Uterus (tissue), 4 donors: Measurements from ENCODE around the gene ADAMTS2. TPM values are rescaled to one million over a fixed set of nuclear protein-coding genes. Genes with fewer than 3 reads are reported as not detected.

Experiments used
- DNase-seq, 2 donors: peaks; one replicate each; pipeline ENCODE4 v3.0.0-alpha.2; 2019 to 2020
- H3K27ac ChIP-seq, 2 donors: fragments of 200-600 bp; sonication (generic); 1 replicate in 1 of 2; 2 replicates in 1 of 2; pipeline ENCODE4 v1.5.1; 2016 to 2018
- H3K27me3 ChIP-seq, 2 donors: fragments of 200-600 bp; sonication (generic); one replicate each; pipeline ENCODE4 v1.5.1; 2018 to 2019; ENCODE audit warnings: control low read depth in 1 of 2
- H3K36me3 ChIP-seq, 2 donors: fragments of 200-600 bp; sonication (generic); one replicate each; pipeline ENCODE4 v1.5.1; 2019; ENCODE audit warnings: control low read depth in 1 of 2
- H3K4me1 ChIP-seq, 2 donors: fragments of 200-600 bp; sonication (generic); one replicate each; pipeline ENCODE4 v1.5.1; 2018 to 2019; ENCODE audit warnings: control low read depth in 1 of 2
- H3K4me3 ChIP-seq, 2 donors: fragments of 200-600 bp; sonication (generic); 1 replicate in 1 of 2; 2 replicates in 1 of 2; pipeline ENCODE4 v1.5.1; 2018 to 2019; ENCODE audit warnings: mild to moderate bottlenecking in 1 of 2
- H3K9me3 ChIP-seq, 2 donors: fragments of 200-600 bp; sonication (generic); one replicate each; pipeline ENCODE4 v1.5.1; 2019; ENCODE audit warnings: control low read depth in 1 of 2
- CTCF ChIP-seq, 4 experiments: fragments of 200-600 bp in 2 of 4; fragments of 450-650 bp in 2 of 4; sonication (generic) in 2 of 4; IDR thresholded peaks; one replicate each; pipeline ENCODE4 v1.5.1; 2016 to 2019; ENCODE audit warnings: antibody characterized with exemption in 4 of 4, mild to moderate bottlenecking in 2 of 4, moderate library complexity in 1 of 4
- POLR2A ChIP-seq, 2 donors: fragments of 450-650 bp; IDR thresholded peaks; one replicate each; pipeline ENCODE4 v1.6.1; 2016; ENCODE audit warnings: antibody characterized with exemption in 2 of 2, mild to moderate bottlenecking in 1 of 2, moderate library complexity in 1 of 2
- intact Hi-C: fragments of 100-400 bp; cut with DNase I; formaldehyde crosslinking; loops from one replicate; pipeline ENCODE4 v1.15.1; 2023; ENCODE audit warnings: low total_unique reads
- total RNA-seq, 4 donors: library from RNA; depleted of rRNA in 3 of 4; stranded (reverse); fragments of >200 nt in 3 of 4; gene quantifications; one replicate each; pipeline versions ENCODE4 v1.1.0 to v1.2.4, GENCODE V29; 2014 to 2023
- donor health status: DM: yes; HTN: yes; CAD: no.

ADAMTS2 gene
- total RNA-seq, 4 donors from 2014 or later: 4.1 to 97.1 (median 40.3) TPM

DNA sequence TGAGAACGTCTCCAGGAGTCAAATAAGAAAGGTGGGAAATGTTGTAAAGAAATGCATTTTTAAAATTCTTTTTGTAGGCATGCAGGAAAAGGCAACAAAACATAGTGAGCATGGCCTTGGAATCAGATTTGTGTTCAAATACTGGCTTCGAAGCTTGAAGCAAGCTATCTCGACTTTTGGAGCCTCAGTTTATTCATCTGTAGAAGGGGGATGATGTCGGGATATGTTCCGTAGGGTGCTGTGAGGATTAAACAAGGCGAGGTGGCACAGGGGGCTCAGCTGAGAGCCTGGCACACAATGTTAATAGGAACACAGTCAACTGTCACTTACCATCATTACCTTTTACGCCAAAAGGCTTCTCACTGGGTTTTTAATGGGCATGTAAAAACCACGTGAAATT lies 4.8 kb downstream of the ADAMTS2 start:
- DNase-seq: no peak
- Histone ChIP-seq H3K27me3 (no peaks in the 10 kb centered on the region), H3K27ac (no peak overlapping the region), H3K9me3 (no peaks in the 10 kb centered on the region), H3K4me3 (no peak overlapping the region), H3K4me1 (peaks cover 0 to 5% of the 10 kb centered on the region in 2 donors), H3K36me3 (no peaks in the 10 kb centered on the region)
- TF ChIP-seq CTCF (IDR thresholded peaks at IDR 0.05) (no peak), POLR2A (IDR thresholded peaks at IDR 0.05) (no peak)
- intact Hi-C loops: loop anchor here (5.0 to 10.0 kb wide), 2 partner anchors 154 to 173 kb away; no protein-coding TSS in a partner anchor

- intact Hi-C loops: loop anchor here (5.0 to 10.0 kb wide), 2 partner anchors 155 to 173 kb away; no protein-coding TSS in a partner anchor
- no peak for DNase-seq
These were observed 5.3 kb downstream of the ADAMTS2 start for GRCh38 chr5:179339996-179340395.

DNA sequence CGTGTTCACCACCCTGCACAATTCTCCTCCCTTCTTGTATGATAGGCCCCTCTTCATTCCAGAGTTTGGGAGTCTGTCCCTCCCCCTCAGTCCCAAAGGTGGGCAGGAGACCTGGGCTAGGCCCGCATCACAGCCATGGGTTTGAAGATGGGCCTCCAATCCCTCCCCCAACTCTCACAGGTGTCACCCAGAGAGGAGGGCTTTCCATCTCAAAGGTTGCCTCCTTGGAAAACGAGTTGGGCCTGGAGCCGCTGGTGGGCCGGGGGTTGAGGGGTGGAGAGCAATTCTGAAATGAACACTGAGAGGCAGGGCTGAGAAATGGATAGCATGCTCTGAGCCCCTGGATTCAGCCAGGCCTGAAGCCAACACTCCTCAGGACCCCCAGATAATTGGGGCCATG lies 6.2 kb downstream of the ADAMTS2 start:
- Histone ChIP-seq H3K9me3 (no peaks in the 10 kb centered on the region), H3K27ac (no peak overlapping the region), H3K4me3 (no peak overlapping the region), H3K4me1 (peaks cover 0 to 5% of the 10 kb centered on the region in 2 donors), H3K36me3 (no peaks in the 10 kb centered on the region), H3K27me3 (no peaks in the 10 kb centered on the region)
- no peak for TF ChIP-seq POLR2A (IDR thresholded peaks at IDR 0.05)
- no peak for TF ChIP-seq CTCF (IDR thresholded peaks at IDR 0.05)
- DNase-seq: no peak
- intact Hi-C loops: no loop called here

More at GRCh38 chr5:179339996-179340395, 5.3 kb downstream of the ADAMTS2 start:
- H3K27me3 ChIP-seq: no peaks in the 10 kb centered on the region
- no peak overlapping the region for H3K4me3 ChIP-seq
- TF ChIP-seq POLR2A (IDR thresholded peaks at IDR 0.05) (no peak), CTCF (IDR thresholded peaks at IDR 0.05) (no peak)
- H3K9me3 ChIP-seq: no peaks in the 10 kb centered on the region
- peaks cover 0 to 5% of the 10 kb centered on the region in 2 donors for H3K4me1 ChIP-seq
- no peaks in the 10 kb centered on the region for H3K36me3 ChIP-seq
- H3K27ac ChIP-seq: no peak overlapping the region

DNA sequence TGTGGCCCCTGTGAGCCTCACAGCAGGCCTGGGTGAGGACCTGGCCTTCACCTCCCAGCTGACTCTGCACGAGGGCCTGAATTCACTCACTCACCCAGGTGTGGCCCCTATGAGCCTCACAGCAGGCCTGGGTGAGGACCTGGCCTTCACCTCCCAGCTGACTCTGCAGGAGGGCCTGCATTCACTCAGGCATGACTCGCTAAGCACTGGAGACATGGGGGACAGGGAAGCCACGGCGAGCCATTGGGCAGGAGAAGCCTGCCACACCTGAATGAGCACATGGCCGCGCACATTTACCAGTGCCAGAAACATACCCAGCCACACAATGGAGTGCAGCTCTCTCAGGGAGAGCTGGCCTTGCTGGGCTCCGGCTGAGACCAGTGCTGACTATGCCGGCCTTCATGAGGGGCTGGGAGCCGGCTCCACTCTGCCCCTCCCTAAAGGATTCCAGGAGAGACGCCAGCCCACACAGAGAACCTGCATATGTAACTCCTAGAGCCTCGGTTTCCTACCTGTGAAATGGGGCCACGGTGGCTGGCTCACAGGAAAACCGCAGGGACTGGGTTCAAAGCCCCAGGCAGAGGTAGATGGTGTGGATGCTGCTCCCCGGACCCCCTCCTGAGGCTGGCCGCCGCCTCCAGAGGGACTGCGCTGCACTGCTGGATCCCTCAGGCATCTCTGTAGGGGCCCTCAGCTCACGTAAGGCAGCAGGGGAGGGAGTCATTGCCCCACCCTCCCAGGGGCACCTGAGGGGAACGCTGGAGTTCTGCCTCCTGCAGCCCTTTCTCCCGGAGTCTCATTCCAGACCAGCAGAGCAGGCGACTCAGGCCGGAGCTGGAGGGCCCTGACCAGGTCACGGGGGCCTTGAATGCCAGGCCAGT lies 7.2 kb downstream of the ADAMTS2 start:
- Histone ChIP-seq H3K36me3 (no peaks in the 10 kb centered on the region), H3K27me3 (no peaks in the 10 kb centered on the region), H3K27ac (no peak overlapping the region), H3K4me3 (no peak overlapping the region), H3K4me1 (peaks cover 0 to 5% of the 10 kb centered on the region in 2 donors), H3K9me3 (no peaks in the 10 kb centered on the region)
- TF ChIP-seq CTCF (IDR thresholded peaks at IDR 0.05) (no peak), POLR2A (IDR thresholded peaks at IDR 0.05) (no peak)
- no peak for DNase-seq
- intact Hi-C loops: no loop called here
